ENCODE measurements around the gene PXMP2.
"Not testable (repeated sequence)": the region's sequence is repeated elsewhere in the genome, so short reads cannot be mapped to it uniquely, and the experiment has no call there.

Gene PXMP2

DNA sequence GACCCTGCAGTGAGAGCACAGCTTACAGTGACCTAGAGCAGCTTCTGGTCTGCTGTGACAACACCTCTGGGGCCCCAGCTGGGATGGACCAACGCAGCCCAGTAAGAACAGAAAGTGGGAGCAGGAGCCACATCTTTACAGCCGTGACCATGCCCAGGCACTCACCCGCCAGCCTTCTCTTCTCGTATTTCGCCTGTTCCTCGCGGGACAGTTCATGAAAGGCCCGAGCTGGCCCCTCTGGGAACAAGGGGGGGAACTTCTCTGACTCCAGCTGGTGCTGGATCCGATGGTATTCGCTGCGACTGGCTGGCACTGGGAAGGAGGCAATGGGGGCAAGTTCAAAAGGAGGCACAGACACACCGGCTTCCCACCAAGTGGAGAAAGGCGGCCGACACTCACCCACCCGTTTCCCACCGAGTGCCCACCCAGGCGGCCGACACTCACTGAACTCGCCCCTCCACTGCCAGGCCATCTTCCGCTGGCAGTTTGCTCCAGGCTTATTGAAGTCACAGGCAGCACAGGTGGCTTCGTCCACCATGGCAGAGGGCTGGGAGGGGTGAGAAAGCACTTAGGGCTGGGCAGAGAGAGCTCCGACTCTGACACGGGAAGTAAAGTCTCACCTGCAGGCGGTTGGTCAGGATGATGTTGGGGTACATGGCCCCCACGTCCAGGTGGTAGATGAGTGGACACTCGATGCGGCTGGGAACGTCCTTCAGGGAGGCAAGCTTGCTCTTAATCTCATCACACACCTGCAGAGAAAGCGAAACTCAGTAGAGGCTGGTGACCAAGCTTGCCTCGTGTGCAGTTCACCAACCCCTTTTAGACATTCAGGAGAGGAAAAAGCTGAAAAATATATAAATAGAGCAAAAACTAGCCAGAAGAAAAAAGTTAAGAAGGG lies 18.9 kb upstream of the PXMP2 start:
- Mint-ChIP-seq H3K4me3 (no peak overlapping the region), H3K9me3 (no peaks in the 10 kb centered on the region), H3K36me3 (peaks cover 67% of the 10 kb centered on the region), H3K4me1 (peaks cover 20% of the 10 kb centered on the region), H3K27ac (no peak overlapping the region), H3K27me3 (no peaks in the 10 kb centered on the region)
- DNase-seq = no peak
- CTCF ChIA-PET = no interaction called here

DNA sequence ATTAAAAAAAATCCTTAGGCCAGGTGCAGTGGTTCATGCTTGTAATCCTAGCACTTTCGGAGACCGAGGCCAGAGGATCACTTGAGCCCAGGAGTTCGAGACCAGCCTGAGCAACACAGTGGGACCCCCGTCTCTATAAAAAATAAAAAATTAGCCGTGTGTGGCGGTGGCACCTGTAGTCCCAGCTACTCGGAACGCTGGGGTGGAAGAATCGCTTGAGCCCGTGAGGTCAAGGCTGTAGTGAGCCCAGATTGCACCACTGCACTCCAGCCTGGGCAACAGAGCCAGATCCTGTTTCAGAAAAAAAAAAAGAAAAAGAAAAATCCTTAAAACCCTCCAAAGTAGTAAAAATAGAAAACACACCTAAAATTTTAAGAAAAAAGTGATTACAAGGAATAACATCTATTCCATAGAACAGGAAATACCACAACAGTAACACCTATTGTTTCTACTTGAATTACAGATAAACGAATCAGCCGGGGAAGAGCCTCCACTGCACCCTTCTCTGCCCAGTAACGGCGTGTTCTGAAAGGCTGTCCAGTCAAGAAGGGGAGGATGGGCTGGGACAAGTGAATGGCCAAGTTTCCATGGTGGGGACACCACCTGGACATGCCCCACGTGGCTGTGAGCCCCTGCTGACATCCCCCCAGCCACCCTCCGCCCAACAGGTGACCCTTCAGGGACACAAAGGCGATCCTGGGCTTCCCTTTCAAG lies 18.1 kb upstream of the PXMP2 start:
- H3K4me3 Mint-ChIP-seq = no peak overlapping the region
- no peak for DNase-seq
- H3K27ac Mint-ChIP-seq = no peak overlapping the region
- H3K9me3 Mint-ChIP-seq = no peaks in the 10 kb centered on the region
- H3K27me3 Mint-ChIP-seq = no peaks in the 10 kb centered on the region
- H3K4me1 Mint-ChIP-seq = peaks cover 15% of the 10 kb centered on the region
- peaks cover 63% of the 10 kb centered on the region for H3K36me3 Mint-ChIP-seq
- CTCF ChIA-PET = no interaction called here

DNA sequence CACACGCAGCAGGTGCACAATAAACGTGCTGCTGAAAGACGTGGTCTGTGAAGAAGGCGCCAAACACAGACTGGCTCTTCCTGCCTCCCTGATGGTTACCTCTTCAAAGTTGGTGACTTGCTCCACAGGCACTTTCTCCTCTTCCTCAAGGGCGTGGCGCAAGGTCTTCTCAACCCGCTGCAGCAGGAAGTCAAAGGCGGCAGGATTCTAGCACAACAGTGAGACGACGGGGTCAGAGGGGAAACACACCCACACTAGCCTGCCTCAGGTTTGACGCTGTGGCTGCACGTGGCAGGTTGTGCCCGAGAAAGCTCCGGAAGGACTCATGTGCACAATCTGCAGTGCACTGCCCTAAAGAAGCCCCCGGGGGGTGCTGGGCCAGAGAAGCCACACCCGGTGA lies 15.3 kb upstream of the PXMP2 start:
- Mint-ChIP-seq H3K4me3 (no peak overlapping the region), H3K36me3 (peaks cover 60% of the 10 kb centered on the region), H3K9me3 (no peaks in the 10 kb centered on the region), H3K27ac (peak overlapping the region; percentile 83), H3K4me1 (peaks cover 13% of the 10 kb centered on the region), H3K27me3 (no peaks in the 10 kb centered on the region)
- peak; percentile 40 for DNase-seq
- CTCF ChIA-PET = no interaction called here

DNA sequence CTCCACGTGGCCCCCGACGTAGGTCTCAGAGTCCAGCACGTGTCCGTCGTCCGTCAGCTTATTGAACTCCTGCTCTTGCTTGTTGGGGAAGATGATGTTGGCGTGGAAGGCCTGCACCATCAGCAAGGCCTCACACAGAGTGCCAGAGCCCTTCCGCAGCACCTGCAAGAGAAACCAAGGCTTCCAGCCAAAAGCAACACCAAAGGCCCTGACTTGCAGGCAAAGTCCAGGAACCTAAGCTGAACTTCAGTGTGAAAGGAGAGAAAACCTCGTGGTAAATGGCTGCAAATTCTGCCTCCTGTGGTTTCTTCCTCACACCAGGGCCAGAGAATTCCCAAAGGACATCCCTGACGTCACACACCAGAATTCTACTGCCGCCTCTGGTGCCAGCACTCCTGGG lies 14.7 kb upstream of the PXMP2 start:
- CTCF ChIA-PET = no interaction called here
- Mint-ChIP-seq H3K9me3 (no peaks in the 10 kb centered on the region), H3K36me3 (peaks cover 63% of the 10 kb centered on the region), H3K4me3 (no peak overlapping the region), H3K27ac (no peak overlapping the region), H3K4me1 (peaks cover 13% of the 10 kb centered on the region), H3K27me3 (no peaks in the 10 kb centered on the region)
- DNase-seq = no peak

DNA sequence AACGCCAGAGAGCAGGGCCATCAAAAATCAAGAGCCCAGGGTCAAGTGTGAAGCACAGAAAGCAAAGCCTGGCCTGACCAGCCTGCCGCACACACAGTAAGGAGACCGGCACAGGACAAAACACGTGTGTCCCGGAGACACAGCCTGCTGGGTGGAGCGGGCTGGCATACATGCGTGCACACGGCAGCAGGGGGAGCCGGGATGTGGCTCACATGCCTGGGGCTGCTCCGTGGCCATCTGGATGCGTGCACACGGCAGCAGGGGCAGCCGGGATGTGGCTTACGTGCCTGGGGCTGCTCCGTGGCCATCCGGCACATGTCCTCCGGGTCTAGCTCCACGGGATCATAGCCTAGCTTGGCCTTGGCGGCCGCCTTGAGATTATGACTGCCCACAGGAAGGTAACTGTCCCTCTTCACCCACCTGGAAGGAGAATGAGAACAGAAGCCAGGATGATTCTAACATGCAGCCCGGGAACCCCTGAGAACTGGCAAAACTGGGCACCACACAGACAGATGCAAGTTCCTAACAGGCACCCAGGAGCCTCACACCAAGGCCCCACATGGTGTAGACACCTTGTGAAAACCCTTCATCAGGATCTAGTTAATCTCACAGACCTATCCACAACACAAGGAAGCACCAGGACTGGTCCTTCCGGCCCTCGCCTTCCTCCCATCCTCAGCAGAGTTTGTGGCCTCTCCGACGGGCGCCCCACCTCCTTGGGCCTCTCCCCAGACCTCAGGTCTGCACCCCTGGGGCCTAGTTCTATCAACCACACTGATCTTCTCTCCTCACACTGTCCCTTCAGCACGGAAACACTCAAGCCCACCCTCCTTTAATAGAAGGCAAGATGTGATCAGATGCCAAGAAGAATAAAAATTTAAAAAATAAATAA lies 13.9 kb upstream of the PXMP2 start:
- no peak overlapping the region for H3K4me3 Mint-ChIP-seq
- peaks cover 59% of the 10 kb centered on the region for H3K36me3 Mint-ChIP-seq
- DNase-seq = no peak
- H3K9me3 Mint-ChIP-seq = no peaks in the 10 kb centered on the region
- no peak overlapping the region for H3K27ac Mint-ChIP-seq
- H3K27me3 Mint-ChIP-seq = no peaks in the 10 kb centered on the region
- CTCF ChIA-PET = no interaction called here
- H3K4me1 Mint-ChIP-seq = peaks cover 13% of the 10 kb centered on the region

DNA sequence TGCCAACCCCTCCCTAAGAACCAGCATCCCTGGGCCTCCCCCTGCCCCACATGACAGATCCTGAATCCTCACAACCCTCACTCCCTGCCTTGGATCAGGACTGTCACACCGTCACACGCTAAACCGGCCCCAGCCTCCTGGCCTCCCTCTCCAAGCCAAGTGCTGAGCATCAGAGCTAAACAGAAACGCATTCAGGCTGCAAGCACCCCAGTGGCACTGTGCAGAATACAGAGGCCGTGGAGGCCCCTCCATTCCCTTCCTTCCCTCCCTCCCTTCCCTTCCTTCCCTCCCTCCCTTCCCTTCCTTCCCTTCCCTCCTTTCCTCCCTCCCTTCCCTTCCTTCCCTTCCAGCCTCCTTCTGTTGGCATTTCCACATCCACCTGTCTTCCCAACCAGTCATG lies 12.8 kb upstream of the PXMP2 start:
- no peaks in the 10 kb centered on the region for H3K9me3 Mint-ChIP-seq
- no peaks in the 10 kb centered on the region for H3K27me3 Mint-ChIP-seq
- peaks cover 13% of the 10 kb centered on the region for H3K4me1 Mint-ChIP-seq
- CTCF ChIA-PET = no interaction called here
- peaks cover 57% of the 10 kb centered on the region for H3K36me3 Mint-ChIP-seq
- no peak overlapping the region for H3K27ac Mint-ChIP-seq
- no peak for DNase-seq
- H3K4me3 Mint-ChIP-seq = no peak overlapping the region

DNA sequence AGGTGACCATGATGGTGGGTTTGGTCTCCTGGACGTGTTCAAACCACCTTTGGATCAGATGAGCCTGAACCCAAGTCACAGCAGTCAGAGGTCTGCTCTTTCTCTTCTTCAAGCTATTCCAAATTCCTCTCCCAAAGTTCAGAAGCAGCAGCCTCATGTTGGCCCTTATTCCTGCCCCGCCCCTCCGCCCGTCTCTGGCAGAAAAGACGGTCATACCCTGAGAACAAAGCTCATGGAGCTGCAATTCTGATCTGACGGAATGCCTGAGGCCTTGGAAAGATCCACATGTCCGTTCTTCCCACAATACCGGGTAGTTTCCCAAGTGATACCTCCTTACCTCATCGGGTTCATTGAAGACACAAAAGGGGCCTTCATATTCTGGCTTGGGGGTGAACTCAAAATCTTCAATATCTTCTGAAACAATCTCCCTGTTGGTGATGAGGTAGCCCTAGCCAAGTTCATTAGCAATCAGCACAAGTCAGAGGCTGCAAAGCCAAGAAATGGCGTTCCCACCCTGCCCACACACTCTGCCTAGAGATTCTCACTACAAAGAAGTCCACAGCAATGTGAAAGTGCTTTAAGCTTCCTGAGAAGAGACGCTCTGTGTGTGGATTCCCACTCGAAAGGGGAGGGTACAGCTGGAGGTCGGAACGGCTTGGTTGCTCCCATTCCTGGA lies 11.5 kb upstream of the PXMP2 start:
- Mint-ChIP-seq H3K36me3 (peaks cover 62% of the 10 kb centered on the region), H3K27me3 (no peaks in the 10 kb centered on the region), H3K27ac (peak overlapping the region; percentile 67), H3K9me3 (no peaks in the 10 kb centered on the region), H3K4me1 (peaks cover 13% of the 10 kb centered on the region), H3K4me3 (no peak overlapping the region)
- DNase-seq = no peak
- CTCF ChIA-PET = interaction anchor here (0.9 kb wide), 1 partner anchor 37 kb away, joined by 3 read pairs; no protein-coding TSS in a partner anchor

DNA sequence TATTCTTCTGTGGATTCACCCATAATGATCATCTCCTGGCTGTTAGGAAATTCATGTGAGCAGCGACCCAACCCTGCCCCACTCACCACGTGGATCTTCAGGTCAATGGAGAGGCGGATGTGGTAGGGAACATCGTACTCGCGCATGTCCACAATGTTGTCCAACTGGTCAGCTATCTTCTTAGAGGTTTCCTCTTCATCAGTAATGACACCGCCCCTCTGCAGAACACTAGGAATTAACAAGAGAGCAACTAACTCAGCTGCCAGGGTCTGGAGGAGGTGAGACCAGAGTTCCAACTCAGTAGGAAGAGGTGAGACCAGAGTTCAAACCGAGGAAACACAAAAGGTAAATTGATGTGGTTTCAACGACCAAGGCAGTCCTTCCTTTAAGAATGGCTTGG lies 9.9 kb upstream of the PXMP2 start:
- Mint-ChIP-seq H3K36me3 (peaks cover 61% of the 10 kb centered on the region), H3K4me3 (no peak overlapping the region)

DNA sequence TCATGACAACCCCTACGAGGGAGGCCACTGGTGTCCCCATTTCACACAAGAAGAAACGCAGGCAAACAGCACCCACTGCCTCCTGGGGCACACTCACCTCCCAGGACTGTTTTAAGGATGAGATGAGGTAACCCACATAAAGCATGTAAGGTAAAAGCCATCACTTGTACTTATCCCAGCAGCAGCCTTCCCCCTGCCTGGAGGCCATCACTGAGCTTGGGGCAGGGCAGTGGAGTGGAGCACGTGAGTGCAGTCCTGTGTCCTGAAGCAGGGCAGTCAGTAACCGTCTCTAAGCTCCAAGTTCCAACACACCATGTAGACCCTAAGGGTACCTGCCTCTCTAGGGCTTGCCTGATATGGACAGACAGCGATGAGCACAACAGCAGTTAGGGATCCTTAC lies 2.0 kb upstream of the PXMP2 start:
- Mint-ChIP-seq H3K9me3 (no peaks in the 10 kb centered on the region), H3K4me3 (peak overlapping the region; percentile 85), H3K4me1 (peaks cover 30% of the 10 kb centered on the region), H3K27me3 (no peaks in the 10 kb centered on the region), H3K36me3 (peaks cover 33% of the 10 kb centered on the region), H3K27ac (peak overlapping the region; percentile 60)
- no peak for DNase-seq
- CTCF ChIA-PET = interaction anchor here (0.6 kb wide), 2 partner anchors 130 to 237 kb away, joined by 3 read pairs; no protein-coding TSS in a partner anchor

More for the DNA sequence above, 9.9 kb upstream of the PXMP2 start:
- H3K9me3 Mint-ChIP-seq = no peaks in the 10 kb centered on the region
- no peaks in the 10 kb centered on the region for H3K27me3 Mint-ChIP-seq
- no peak overlapping the region for H3K27ac Mint-ChIP-seq
- H3K4me1 Mint-ChIP-seq = peaks cover 6% of the 10 kb centered on the region
- DNase-seq = no peak
- CTCF ChIA-PET = no interaction called here

DNA sequence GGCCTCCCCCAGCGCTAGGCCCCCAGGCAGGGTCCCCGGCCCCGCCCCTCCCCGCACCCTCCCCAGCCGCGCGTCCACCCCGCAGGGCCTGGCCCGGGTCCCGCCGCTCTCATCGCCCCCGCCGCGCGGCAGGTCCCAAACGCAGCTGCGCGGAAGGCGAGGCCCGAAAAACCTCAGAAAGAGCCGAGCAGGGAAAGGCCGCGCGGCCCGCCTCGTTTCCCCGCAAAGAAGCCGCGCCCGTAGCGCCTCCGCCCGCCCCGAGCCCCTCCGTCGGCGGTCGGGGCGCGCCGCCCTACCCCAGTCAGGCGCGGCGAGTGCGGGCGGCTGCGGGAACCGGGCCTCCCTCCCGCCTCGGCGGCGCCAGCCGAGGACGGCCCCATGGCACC lies 569 bp upstream of the PXMP2 start:
- Mint-ChIP-seq H3K4me1 (peaks cover 30% of the 10 kb centered on the region), H3K27me3 (no peaks in the 10 kb centered on the region), H3K4me3 (peak overlapping the region; percentile 85), H3K36me3 (peaks cover 31% of the 10 kb centered on the region), H3K27ac (peak overlapping the region; percentile 72), H3K9me3 (no peaks in the 10 kb centered on the region)
- CTCF ChIA-PET = no interaction called here
- DNase-seq = no peak

DNA sequence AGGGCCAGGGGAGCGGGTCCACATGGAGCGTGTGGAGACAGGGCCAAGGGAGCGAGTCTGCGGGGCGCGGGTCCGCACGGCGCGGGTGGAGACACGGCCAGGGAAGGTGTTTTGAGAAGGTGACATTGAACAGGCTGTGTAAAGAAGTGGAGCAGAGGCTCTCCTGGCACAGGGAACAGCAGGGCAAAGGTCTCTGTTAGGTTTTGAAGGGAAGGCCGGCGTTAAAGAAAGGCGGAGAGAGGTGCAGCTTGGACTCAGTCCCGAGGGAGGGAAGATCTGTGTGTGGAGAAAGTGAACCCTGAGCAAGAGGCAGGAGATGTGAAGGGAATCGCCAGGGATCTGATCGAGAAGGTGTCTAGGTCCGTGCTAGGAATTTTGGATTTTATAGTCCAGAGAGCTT lies 1.8 kb downstream of the PXMP2 start:
- Mint-ChIP-seq H3K4me3 (peak overlapping the region; percentile 56), H3K27me3 (no peaks in the 10 kb centered on the region), H3K27ac (no peak overlapping the region), H3K9me3 (no peaks in the 10 kb centered on the region), H3K36me3 (peaks cover 24% of the 10 kb centered on the region), H3K4me1 (peaks cover 24% of the 10 kb centered on the region)
- no peak for DNase-seq
- CTCF ChIA-PET = no interaction called here

DNA sequence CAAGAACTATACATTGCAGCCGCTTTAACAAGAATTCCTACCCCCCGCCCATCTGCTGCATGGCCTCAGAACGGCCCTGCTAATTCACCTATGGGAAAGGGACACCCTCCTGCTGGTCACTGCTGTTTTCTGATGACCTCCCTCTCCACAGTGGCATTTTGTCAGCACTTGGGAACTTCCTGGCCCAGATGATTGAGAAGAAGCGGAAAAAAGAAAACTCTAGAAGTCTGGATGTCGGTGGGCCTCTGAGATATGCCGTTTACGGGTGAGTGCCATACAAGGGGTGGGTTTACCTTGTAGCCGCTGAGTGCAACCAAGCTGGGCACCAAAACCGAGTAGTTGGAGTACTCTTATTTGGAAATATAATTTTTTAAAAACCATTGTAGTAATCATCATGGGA lies 2.7 kb downstream of the PXMP2 start:
- H3K36me3 Mint-ChIP-seq = peaks cover 23% of the 10 kb centered on the region
- no peak for DNase-seq
- H3K4me3 Mint-ChIP-seq = peak overlapping the region; percentile 2
- H3K27me3 Mint-ChIP-seq = no peaks in the 10 kb centered on the region
- CTCF ChIA-PET = no interaction called here
- no peak overlapping the region for H3K27ac Mint-ChIP-seq
- H3K9me3 Mint-ChIP-seq = no peaks in the 10 kb centered on the region
- H3K4me1 Mint-ChIP-seq = peaks cover 21% of the 10 kb centered on the region

DNA sequence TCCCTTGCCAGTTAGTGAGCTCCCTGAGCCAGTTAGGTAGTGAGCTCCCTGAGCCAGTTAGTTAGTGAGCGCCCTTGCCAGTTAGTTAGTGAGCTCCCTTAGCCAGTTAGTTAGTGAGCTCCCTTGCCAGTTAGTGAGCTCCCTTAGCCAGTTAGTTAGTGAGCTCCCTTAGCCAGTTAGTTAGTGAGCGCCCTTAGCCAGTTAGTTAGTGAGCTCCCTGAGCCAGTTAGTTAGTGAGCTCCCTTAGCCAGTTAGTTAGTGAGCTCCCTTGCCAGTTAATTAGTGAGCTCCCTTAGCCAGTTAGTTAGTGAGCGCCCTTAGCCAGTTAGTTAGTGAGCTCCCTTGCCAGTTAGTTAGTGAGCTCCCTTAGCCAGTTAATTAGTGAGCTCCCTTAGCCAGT lies 4.6 kb downstream of the PXMP2 start:
- DNase-seq, H3K27me3 Mint-ChIP-seq, H3K9me3 Mint-ChIP-seq, H3K4me1 Mint-ChIP-seq, H3K4me3 Mint-ChIP-seq, H3K27ac Mint-ChIP-seq: not testable (repeated sequence)
- CTCF ChIA-PET = interaction anchor here (0.6 kb wide), 1 partner anchor 381 kb away, joined by 3 read pairs; no protein-coding TSS in a partner anchor
- H3K36me3 Mint-ChIP-seq = peaks cover 21% of the 10 kb centered on the region

DNA sequence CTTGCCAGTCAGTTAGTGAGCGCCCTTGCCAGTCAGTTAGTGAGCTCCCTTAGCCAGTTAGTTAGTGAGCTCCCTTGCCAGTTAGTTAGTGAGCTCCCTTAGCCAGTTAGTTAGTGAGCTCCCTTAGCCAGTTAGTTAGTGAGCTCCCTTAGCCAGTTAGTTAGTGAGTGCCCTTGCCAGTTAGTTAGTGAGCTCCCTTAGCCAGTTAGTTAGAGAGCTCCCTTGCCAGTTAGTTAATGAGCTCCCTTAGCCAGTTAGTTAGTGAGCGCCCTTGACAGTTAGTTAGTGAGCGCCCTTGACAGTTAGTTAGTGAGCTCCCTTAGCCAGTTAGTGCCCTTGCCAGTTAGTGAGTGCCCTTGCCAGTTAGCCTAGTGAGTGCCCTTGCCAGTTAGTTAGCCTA lies 7.5 kb downstream of the PXMP2 start:
- H3K36me3 Mint-ChIP-seq = peaks cover 40% of the 10 kb centered on the region
- H3K27me3 Mint-ChIP-seq, H3K4me1 Mint-ChIP-seq, DNase-seq, H3K4me3 Mint-ChIP-seq, H3K27ac Mint-ChIP-seq, CTCF ChIA-PET, H3K9me3 Mint-ChIP-seq: not testable (repeated sequence)
